ENCODE results near the gene TMEM18.

GRCh38 chr2:688504-689076, 11.4 kb upstream of the TMEM18 start:
- TF ChIP-seq, protein P1, sequence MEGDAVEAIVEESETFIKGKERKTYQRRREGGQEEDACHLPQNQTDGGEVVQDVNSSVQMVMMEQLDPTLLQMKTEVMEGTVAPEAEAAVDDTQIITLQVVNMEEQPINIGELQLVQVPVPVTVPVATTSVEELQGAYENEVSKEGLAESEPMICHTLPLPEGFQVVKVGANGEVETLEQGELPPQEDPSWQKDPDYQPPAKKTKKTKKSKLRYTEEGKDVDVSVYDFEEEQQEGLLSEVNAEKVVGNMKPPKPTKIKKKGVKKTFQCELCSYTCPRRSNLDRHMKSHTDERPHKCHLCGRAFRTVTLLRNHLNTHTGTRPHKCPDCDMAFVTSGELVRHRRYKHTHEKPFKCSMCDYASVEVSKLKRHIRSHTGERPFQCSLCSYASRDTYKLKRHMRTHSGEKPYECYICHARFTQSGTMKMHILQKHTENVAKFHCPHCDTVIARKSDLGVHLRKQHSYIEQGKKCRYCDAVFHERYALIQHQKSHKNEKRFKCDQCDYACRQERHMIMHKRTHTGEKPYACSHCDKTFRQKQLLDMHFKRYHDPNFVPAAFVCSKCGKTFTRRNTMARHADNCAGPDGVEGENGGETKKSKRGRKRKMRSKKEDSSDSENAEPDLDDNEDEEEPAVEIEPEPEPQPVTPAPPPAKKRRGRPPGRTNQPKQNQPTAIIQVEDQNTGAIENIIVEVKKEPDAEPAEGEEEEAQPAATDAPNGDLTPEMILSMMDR (IDR thresholded peaks at IDR 0.05), result no peak
- TF ChIP-seq POLR2AphosphoS5 (IDR thresholded peaks at IDR 0.05), result no peak
